ENCODE results near the gene PRXL2B. TPM values are rescaled to one million over a fixed set of nuclear protein-coding genes. Genes with fewer than 3 reads are reported as not detected.

The PRXL2B gene
- polyA plus RNA-seq, 1 experiment: 10.2 TPM

- Histone ChIP-seq H3K27ac (ENCODE audit: low read depth, low read length) (no peak overlapping the region), H3K4me3 (ENCODE audit: low read depth, low read length) (no peak overlapping the region), H3K27me3 (ENCODE audit: control insufficient read depth, insufficient read depth, low read length) (no peaks in the 10 kb centered on the region), H3K9me3 (ENCODE audit: control insufficient read depth, insufficient read depth, low read length) (no peaks in the 10 kb centered on the region; the same call in none of the 2 replicates)
- POLR2A ChIA-PET: no interaction called here
- no peak for DNase-seq (ENCODE audit: low read depth, low spot score)
- CTCF ChIA-PET: no interaction called here
- TF ChIP-seq CTCF (IDR thresholded peaks at IDR 0.05; ENCODE audit: low read depth, low read length): no peak
Measured at GRCh38 chr1:2597441-2598328, 11.1 kb downstream of the PRXL2B start.

GRCh38 chr1:2598329-2598931, 11.9 kb downstream of the PRXL2B start:
- no peaks in the 10 kb centered on the region for H3K27me3 ChIP-seq (ENCODE audit: control insufficient read depth, insufficient read depth, low read length)
- no peak overlapping the region for H3K4me3 ChIP-seq (ENCODE audit: low read depth, low read length)
- no peak for DNase-seq (ENCODE audit: low read depth, low spot score)
- no peak for TF ChIP-seq CTCF (IDR thresholded peaks at IDR 0.05; ENCODE audit: low read depth, low read length)
- POLR2A ChIA-PET: no interaction called here
- H3K9me3 ChIP-seq (ENCODE audit: control insufficient read depth, insufficient read depth, low read length): no peaks in the 10 kb centered on the region; the same call in none of the 2 replicates
- H3K27ac ChIP-seq (ENCODE audit: low read depth, low read length): no peak overlapping the region
- CTCF ChIA-PET: no interaction called here

- POLR2A ChIA-PET: no interaction called here
- CTCF ChIA-PET: no interaction called here
- H3K27me3 ChIP-seq (ENCODE audit: control insufficient read depth, insufficient read depth, low read length): no peaks in the 10 kb centered on the region
- no peak for DNase-seq (ENCODE audit: low read depth, low spot score)
- TF ChIP-seq CTCF (IDR thresholded peaks at IDR 0.05; ENCODE audit: low read depth, low read length): no peak
- H3K9me3 ChIP-seq (ENCODE audit: control insufficient read depth, insufficient read depth, low read length): no peaks in the 10 kb centered on the region; the same call in none of the 2 replicates
- H3K4me3 ChIP-seq (ENCODE audit: low read depth, low read length): no peak overlapping the region
- H3K27ac ChIP-seq (ENCODE audit: low read depth, low read length): no peak overlapping the region
Measured at GRCh38 chr1:2601721-2602303, 15.2 kb downstream of the PRXL2B start.

- TF ChIP-seq CTCF (IDR thresholded peaks at IDR 0.05; ENCODE audit: low read depth, low read length): no peak
- Histone ChIP-seq H3K27ac (ENCODE audit: low read depth, low read length) (no peak overlapping the region), H3K4me3 (ENCODE audit: low read depth, low read length) (no peak overlapping the region), H3K27me3 (ENCODE audit: control insufficient read depth, insufficient read depth, low read length) (peaks cover 2% of the 10 kb centered on the region), H3K9me3 (ENCODE audit: control insufficient read depth, insufficient read depth, low read length) (no peaks in the 10 kb centered on the region; the same call in none of the 2 replicates)
- POLR2A ChIA-PET: interaction anchor here (0.6 kb wide), 1 partner anchor 189 kb away, joined by 3 read pairs; no protein-coding TSS in a partner anchor
- CTCF ChIA-PET: no interaction called here
- no peak for DNase-seq (ENCODE audit: low read depth, low spot score)
Measured at GRCh38 chr1:2602311-2602835, 15.8 kb downstream of the PRXL2B start.

Measured in AG04450 (cell line).